Left colon (tissue), 2 donors: ENCODE data around the gene PCDHGA7. TPM values are rescaled to one million over a fixed set of nuclear protein-coding genes. Genes with fewer than 3 reads are reported as not detected.

Experiments used
- total RNA-seq, 2 donors: library from RNA; stranded (reverse); fragmentation: NEBNext Ultra II Directional; extraction: Animal tissue kit (Norgen Biotek cat#: 25700); gene quantifications; one replicate each; pipeline ENCODE4 v1.2.1, GENCODE V29; 2021
- donor health status: DM: no; HTN: no; CAD: no.
- donor health status: DM: yes; HTN: yes; CAD: no.

PCDHGA7 gene
- total RNA-seq, 2 donors from 2014 or later = 1.3 to 1.5 TPM

Other genes starting within 250 kb of the PCDHGA7 start
- under 1 TPM; 0.31 to 0.56 TPM for gene PCDHB5, start 247.5 kb upstream of the PCDHGA7 start, total RNA-seq
- under 1 TPM in 1 of 2 donors, not detected in 1; 0.11 TPM for gene PCDHB6, start 232.7 kb upstream of the PCDHGA7 start, total RNA-seq
- gene PCDHB7, start 210.1 kb upstream of the PCDHGA7 start, total RNA-seq = under 1 TPM; 0.12 to 0.34 TPM
- gene PCDHB8, start 205.0 kb upstream of the PCDHGA7 start, total RNA-seq = under 1 TPM; 0.59 to 0.67 TPM
- 1 to 10 TPM in 1 of 2 donors, under 1 TPM in 1; 0.34 to 1.2 TPM for gene PCDHB16, start 200.4 kb upstream of the PCDHGA7 start, total RNA-seq
- under 1 TPM; 0.34 to 0.61 TPM for gene PCDHB9, start 195.6 kb upstream of the PCDHGA7 start, total RNA-seq
- under 1 TPM; 0.40 to 0.56 TPM for gene PCDHB10, start 190.4 kb upstream of the PCDHGA7 start, total RNA-seq
- 1 to 10 TPM in 1 of 2 donors, under 1 TPM in 1; 0.82 to 1.4 TPM for gene PCDHB11, start 183.1 kb upstream of the PCDHGA7 start, total RNA-seq
- gene PCDHB12, start 174.0 kb upstream of the PCDHGA7 start, total RNA-seq = under 1 TPM; 0.24 to 0.42 TPM
- gene PCDHB13, start 168.8 kb upstream of the PCDHGA7 start, total RNA-seq = 1 to 10 TPM; 1.3 to 2.0 TPM
- gene PCDHB14, start 159.4 kb upstream of the PCDHGA7 start, total RNA-seq = 1 to 10 TPM; 1.2 to 1.7 TPM
- 1 to 10 TPM in 1 of 2 donors, under 1 TPM in 1; 0.49 to 1.1 TPM for gene PCDHB15, start 137.3 kb upstream of the PCDHGA7 start, total RNA-seq
- 1 to 10 TPM in 1 of 2 donors, under 1 TPM in 1; 0.95 to 1.4 TPM for gene SLC25A2, start 78.7 kb upstream of the PCDHGA7 start, total RNA-seq
- 10 to 100 TPM; 52.3 to 66.1 TPM for gene TAF7, start 62.0 kb upstream of the PCDHGA7 start, total RNA-seq
- gene PCDHGA1, start 52.2 kb upstream of the PCDHGA7 start, total RNA-seq = under 1 TPM; 0.31 TPM
- under 1 TPM; 0.31 to 0.75 TPM for gene PCDHGA2, start 44.0 kb upstream of the PCDHGA7 start, total RNA-seq
- under 1 TPM; 0.21 to 0.39 TPM for gene PCDHGA3, start 38.9 kb upstream of the PCDHGA7 start, total RNA-seq
- gene PCDHGB1, start 32.6 kb upstream of the PCDHGA7 start, total RNA-seq = 1 to 10 TPM in 1 of 2 donors, under 1 TPM in 1; 0.79 to 1.1 TPM
- under 1 TPM; 0.37 to 0.84 TPM for gene PCDHGA4, start 27.7 kb upstream of the PCDHGA7 start, total RNA-seq
- gene PCDHGB2, start 22.7 kb upstream of the PCDHGA7 start, total RNA-seq = 1 to 10 TPM; 1.6 to 1.7 TPM
- 1 to 10 TPM in 1 of 2 donors, under 1 TPM in 1; 0.70 to 1.5 TPM for gene PCDHGA5, start 18.6 kb upstream of the PCDHGA7 start, total RNA-seq
- 1 to 10 TPM in 1 of 2 donors, under 1 TPM in 1; 0.98 to 1.5 TPM for gene PCDHGB3, start 12.5 kb upstream of the PCDHGA7 start, total RNA-seq
- 1 to 10 TPM; 1.6 to 2.0 TPM for gene PCDHGA6, start 8.9 kb upstream of the PCDHGA7 start, total RNA-seq
- 1 to 10 TPM in 1 of 2 donors, under 1 TPM in 1; 0.98 to 1.3 TPM for gene PCDHGB4, start 5.0 kb downstream of the PCDHGA7 start, total RNA-seq
- gene PCDHGA8, start 9.9 kb downstream of the PCDHGA7 start, total RNA-seq = under 1 TPM; 0.73 to 0.82 TPM
- gene PCDHGB5, start 15.2 kb downstream of the PCDHGA7 start, total RNA-seq = 1 to 10 TPM; 3.4 to 4.0 TPM
- gene PCDHGA9, start 20.0 kb downstream of the PCDHGA7 start, total RNA-seq = 1 to 10 TPM; 1.6 to 2.6 TPM
- 1 to 10 TPM; 1.9 to 2.2 TPM for gene PCDHGB6, start 25.3 kb downstream of the PCDHGA7 start, total RNA-seq
- gene PCDHGA10, start 30.2 kb downstream of the PCDHGA7 start, total RNA-seq = 1 to 10 TPM; 2.8 to 5.3 TPM
- 1 to 10 TPM; 3.0 to 4.2 TPM for gene PCDHGB7, start 34.9 kb downstream of the PCDHGA7 start, total RNA-seq
- gene PCDHGA11, start 38.3 kb downstream of the PCDHGA7 start, total RNA-seq = 1 to 10 TPM; 1.3 to 2.2 TPM
- 1 to 10 TPM; 1.8 to 2.0 TPM for gene PCDHGA12, start 47.8 kb downstream of the PCDHGA7 start, total RNA-seq
- 10 to 100 TPM; 15.3 to 16.0 TPM for gene PCDHGC3, start 93.2 kb downstream of the PCDHGA7 start, total RNA-seq
- under 1 TPM; 0.64 to 0.92 TPM for gene PCDHGC4, start 102.3 kb downstream of the PCDHGA7 start, total RNA-seq
- under 1 TPM; 0.75 to 0.76 TPM for gene PCDHGC5, start 106.3 kb downstream of the PCDHGA7 start, total RNA-seq
- gene DIAPH1, start 236.3 kb downstream of the PCDHGA7 start, total RNA-seq = 100 to 1,000 TPM; 105 to 108 TPM